GM12873 (cell line): Measurements from ENCODE around the gene CDK14.

Experiments used
- TF ChIP-seq, protein P1 (sequence below): IDR thresholded peaks from 2 replicates; pipeline ENCODE4 v1.5.1; 2012; ENCODE audit warnings: low read depth, mild to moderate bottlenecking, moderate library complexity, low read length, control low read depth; ENCODE audit not compliant: insufficient read depth; ENCODE audit errors: missing control alignments

The CDK14 gene

GRCh38 chr7:90951986-90952954, 356.1 kb downstream of the CDK14 start:
- TF ChIP-seq, protein P1, sequence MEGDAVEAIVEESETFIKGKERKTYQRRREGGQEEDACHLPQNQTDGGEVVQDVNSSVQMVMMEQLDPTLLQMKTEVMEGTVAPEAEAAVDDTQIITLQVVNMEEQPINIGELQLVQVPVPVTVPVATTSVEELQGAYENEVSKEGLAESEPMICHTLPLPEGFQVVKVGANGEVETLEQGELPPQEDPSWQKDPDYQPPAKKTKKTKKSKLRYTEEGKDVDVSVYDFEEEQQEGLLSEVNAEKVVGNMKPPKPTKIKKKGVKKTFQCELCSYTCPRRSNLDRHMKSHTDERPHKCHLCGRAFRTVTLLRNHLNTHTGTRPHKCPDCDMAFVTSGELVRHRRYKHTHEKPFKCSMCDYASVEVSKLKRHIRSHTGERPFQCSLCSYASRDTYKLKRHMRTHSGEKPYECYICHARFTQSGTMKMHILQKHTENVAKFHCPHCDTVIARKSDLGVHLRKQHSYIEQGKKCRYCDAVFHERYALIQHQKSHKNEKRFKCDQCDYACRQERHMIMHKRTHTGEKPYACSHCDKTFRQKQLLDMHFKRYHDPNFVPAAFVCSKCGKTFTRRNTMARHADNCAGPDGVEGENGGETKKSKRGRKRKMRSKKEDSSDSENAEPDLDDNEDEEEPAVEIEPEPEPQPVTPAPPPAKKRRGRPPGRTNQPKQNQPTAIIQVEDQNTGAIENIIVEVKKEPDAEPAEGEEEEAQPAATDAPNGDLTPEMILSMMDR, result no peak

DNA sequence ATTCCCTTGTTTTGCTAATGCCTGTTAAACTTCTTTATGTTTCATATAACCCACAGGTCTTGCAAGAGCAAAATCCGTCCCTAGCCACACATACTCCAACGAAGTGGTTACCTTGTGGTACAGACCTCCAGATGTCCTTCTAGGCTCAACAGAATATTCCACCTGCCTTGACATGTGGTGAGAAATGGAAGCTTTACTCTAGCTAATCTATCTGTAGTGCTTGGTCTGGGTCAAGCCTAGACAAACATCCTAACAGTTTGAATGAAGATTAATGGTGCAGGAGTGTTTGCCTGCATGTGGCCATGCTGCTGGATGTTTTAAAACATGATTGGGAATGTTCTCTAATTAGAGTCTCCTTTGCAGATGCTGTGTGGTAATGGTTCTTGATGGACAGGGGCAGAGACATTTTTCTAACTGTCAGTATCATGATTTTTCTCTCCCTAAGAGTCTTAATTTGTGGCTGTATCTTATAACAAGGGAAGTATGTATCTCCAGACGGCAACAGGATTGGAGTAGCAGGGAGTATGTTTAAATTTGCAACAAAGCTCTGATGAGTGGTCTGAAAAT, 359.6 kb downstream of the CDK14 start:
- TF ChIP-seq, protein P1, result no peak

DNA sequence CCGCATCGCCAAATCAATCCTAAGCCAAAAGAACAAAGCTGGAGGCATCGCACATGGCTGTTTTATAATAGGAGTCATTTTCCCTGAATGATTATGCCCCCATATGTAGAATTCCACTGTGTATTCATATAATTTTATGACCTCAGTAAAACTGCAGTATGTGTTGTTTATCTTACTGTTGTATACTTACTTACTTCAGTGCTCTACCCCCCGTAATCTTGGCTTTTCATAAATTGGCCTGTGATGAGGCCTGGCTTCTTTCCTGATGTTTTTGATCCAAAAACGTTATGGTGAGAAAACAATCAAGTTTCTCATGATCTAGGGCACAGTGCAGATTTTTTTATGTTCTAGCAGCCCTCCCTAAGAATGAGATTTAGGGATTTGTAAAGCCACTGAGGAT, 361.8 kb downstream of the CDK14 start:
- TF ChIP-seq, protein P1, result no peak

- TF ChIP-seq, protein P1, result no peak
These were observed 362.5 kb downstream of the CDK14 start for GRCh38 chr7:90958647-90959046.

GRCh38 chr7:90961037-90961725, 365.1 kb downstream of the CDK14 start:
- TF ChIP-seq, protein P1, result no peak

- TF ChIP-seq, protein P1, result no peak
These were observed 369.1 kb downstream of the CDK14 start for GRCh38 chr7:90965211-90965610.

- TF ChIP-seq, protein P1, result no peak
These were observed 370.2 kb downstream of the CDK14 start for GRCh38 chr7:90966346-90966745.
